Gastrocnemius medialis (tissue), 4 donors: ENCODE measurements around the gene EIF4E2. TPM values are rescaled to one million over a fixed set of nuclear protein-coding genes. Genes with fewer than 3 reads are reported as not detected.
A peak's percentile ranks its signal among the peaks of the same experiment; 100 is the strongest.

ENCODE experiments used
- ATAC-seq, 2 donors: fragments of 150-250 bp; one replicate each; pipeline ENCODE4 v1.9.1; 2016
- DNase-seq, 2 donors: peaks; one replicate each; pipeline ENCODE4 v3.0.0-alpha.2; 2019
- H3K27ac ChIP-seq, 4 donors: fragments of 200-600 bp; sonication (generic); 1 replicate in 1 of 4; 2 replicates in 3 of 4; pipeline ENCODE4 v1.5.1; 2016 to 2018; ENCODE audit warnings: mild to moderate bottlenecking in 2 of 4, moderate library complexity in 1 of 4
- H3K27me3 ChIP-seq, 3 donors: fragments of 200-600 bp; sonication (generic) in 2 of 3; 1 replicate in 1 of 3; 2 replicates in 2 of 3; pipeline versions ENCODE4 v1.5.1 to v1.6.0; 2016 to 2019; ENCODE audit warnings: mild to moderate bottlenecking in 1 of 3, moderate library complexity in 1 of 3
- H3K36me3 ChIP-seq, 2 donors: fragments of 200-600 bp; sonication (generic) in 1 of 2; one replicate each; pipeline ENCODE4 v1.5.1; 2017 to 2018
- H3K4me1 ChIP-seq, 2 donors: fragments of 200-600 bp; sonication (generic) in 1 of 2; one replicate each; pipeline ENCODE4 v1.5.1; 2016 to 2017; ENCODE audit warnings: mild to moderate bottlenecking in 2 of 2
- H3K4me3 ChIP-seq, 4 donors: fragments of 200-600 bp; sonication (generic) in 3 of 4; 1 replicate in 1 of 4; 2 replicates in 3 of 4; pipeline ENCODE4 v1.5.1; 2016 to 2019; ENCODE audit warnings: mild to moderate bottlenecking in 2 of 4
- H3K9me3 ChIP-seq, 3 donors: fragments of 200-600 bp; sonication (generic) in 2 of 3; 1 replicate in 1 of 3; 2 replicates in 2 of 3; pipeline ENCODE4 v1.5.1; 2016 to 2019
- POLR2A ChIP-seq, 2 donors: fragments of 450-650 bp; IDR thresholded peaks; one replicate each; pipeline ENCODE4 v1.6.1; 2017; ENCODE audit warnings: antibody characterized with exemption in 2 of 2, mild to moderate bottlenecking in 2 of 2, moderate library complexity in 2 of 2
- in situ Hi-C, 4 donors: fragments of 200-750 bp; cut with MboI; loops; one replicate each; pipeline versions ENCODE4 v1.15.0 to v1.8.0; 2017; ENCODE audit warnings: low sequenced_read_pairs in 4 of 4
- intact Hi-C: fragments of 100-400 bp; cut with DNase I; formaldehyde crosslinking; loops from one replicate; pipeline ENCODE4 v1.15.1; 2023; ENCODE audit warnings: low total_unique reads
- total RNA-seq, 4 donors: library from RNA; depleted of rRNA; stranded (reverse); fragments of >200 nt; gene quantifications; one replicate each; pipeline versions ENCODE4 v1.1.0 to v1.2.3, GENCODE V29; 2016
- TF ChIP-seq, protein P1 (sequence below), 5 experiments: fragments of 450-650 bp in 3 of 5; fragments of 200-600 bp in 2 of 5; sonication (generic) in 2 of 5; IDR thresholded peaks in 4 of 5; conservative IDR thresholded peaks in 1 of 5; 1 replicate in 4 of 5; 2 replicates in 1 of 5; pipeline ENCODE4 v1.5.1; 2016 to 2019; ENCODE audit warnings: antibody characterized with exemption in 5 of 5, mild to moderate bottlenecking in 3 of 5, moderate library complexity in 3 of 5

The EIF4E2 gene
- total RNA-seq, 4 donors from 2014 or later, result 57.9 to 111 (median 71.2) TPM

DNA sequence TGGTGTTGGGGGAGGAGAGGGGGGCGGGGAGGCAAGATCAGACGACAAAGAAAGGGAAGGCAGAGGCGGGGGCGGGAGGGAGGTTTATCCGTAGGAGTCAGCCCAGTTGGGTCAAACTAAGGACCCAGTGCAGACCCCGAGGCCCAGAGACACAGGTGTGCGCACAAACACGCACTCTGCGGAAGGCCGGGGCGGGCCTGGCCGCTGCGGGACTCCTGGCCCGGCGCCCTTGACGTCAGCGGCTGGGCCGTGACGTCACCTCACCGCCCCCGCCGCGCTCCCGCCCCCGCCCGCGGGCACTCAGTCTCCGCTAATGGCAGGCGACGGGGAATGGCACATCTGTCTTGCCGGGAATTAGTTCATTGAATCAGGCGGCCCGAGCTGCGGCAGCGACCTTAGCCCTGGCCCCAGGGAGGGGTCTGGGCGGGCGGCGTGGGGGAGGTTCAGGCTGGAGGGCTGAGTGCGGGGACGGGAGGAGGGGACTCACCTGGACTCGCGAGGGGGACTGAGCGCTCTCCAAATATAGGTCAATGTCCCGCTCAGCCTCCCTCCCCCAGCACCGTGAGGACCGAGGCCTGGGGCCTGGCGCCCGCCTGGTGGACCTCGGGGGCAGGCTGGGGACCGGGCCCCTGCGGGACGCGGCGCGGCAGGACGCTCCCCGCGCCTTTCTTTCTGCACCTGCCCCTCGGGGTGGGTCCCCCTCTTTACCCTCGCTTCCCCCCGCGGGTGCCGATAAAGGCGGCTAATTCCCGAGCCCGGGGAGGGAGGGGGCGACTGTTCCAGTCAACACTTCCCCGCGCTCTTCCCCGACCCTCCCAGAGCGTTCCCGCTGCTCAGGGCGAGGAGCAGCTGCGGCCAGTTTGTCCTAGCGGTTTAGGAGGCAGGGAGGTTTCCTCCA is 47.3 kb upstream of the EIF4E2 start:
- in situ Hi-C loops (loop anchor here in 1 of 4 donors (25.0 kb wide), 1 partner anchor 591 kb away; no protein-coding TSS in a partner anchor), intact Hi-C loops (no loop called here)
- DNase-seq (no peak), ATAC-seq (peak; percentile 33 to 54)
- TF ChIP-seq, protein P1, sequence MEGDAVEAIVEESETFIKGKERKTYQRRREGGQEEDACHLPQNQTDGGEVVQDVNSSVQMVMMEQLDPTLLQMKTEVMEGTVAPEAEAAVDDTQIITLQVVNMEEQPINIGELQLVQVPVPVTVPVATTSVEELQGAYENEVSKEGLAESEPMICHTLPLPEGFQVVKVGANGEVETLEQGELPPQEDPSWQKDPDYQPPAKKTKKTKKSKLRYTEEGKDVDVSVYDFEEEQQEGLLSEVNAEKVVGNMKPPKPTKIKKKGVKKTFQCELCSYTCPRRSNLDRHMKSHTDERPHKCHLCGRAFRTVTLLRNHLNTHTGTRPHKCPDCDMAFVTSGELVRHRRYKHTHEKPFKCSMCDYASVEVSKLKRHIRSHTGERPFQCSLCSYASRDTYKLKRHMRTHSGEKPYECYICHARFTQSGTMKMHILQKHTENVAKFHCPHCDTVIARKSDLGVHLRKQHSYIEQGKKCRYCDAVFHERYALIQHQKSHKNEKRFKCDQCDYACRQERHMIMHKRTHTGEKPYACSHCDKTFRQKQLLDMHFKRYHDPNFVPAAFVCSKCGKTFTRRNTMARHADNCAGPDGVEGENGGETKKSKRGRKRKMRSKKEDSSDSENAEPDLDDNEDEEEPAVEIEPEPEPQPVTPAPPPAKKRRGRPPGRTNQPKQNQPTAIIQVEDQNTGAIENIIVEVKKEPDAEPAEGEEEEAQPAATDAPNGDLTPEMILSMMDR (IDR thresholded peaks at IDR 0.05 in 4 of 5, conservative IDR thresholded peaks at IDR 0.05 in 1 of 5), result no peak
- no peak for TF ChIP-seq POLR2A (IDR thresholded peaks at IDR 0.05)
- Histone ChIP-seq H3K9me3 (no peaks in the 10 kb centered on the region), H3K4me1 (peaks cover 0 to 10% of the 10 kb centered on the region in 2 donors), H3K36me3 (no peaks in the 10 kb centered on the region), H3K27ac (no peak overlapping the region), H3K27me3 (peaks cover 0 to 9% (median 0%) of the 10 kb centered on the region in 3 donors), H3K4me3 (peak overlapping the region; percentile 48 to 69 (median 52))

DNA sequence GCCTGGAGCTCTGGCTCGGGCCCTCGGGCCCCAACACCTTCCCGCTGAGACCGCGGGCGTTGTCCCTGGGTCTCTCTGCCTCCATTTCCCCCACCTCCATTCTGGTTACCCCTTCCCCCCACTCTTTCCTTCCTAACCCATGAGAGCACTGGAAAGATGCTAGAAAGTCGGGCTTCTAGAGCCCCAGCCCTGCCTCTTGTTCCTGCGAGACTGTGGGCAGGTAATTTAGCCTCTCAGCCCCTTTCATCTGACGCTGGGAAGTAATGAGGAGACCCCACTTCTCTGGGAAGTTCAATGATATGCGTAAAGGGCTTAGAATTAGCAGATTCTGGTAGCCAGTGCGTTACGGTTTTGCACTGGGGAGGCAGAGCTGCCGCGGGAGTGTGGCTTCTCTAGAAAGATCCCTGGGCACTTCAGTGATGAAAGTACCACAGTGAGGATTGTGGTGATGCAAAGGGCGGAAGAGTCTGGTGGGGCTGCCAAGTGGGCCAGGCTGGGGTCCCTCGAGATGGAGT is 46.6 kb upstream of the EIF4E2 start:
- ATAC-seq (no peak), DNase-seq (no peak)
- no peak for TF ChIP-seq POLR2A (IDR thresholded peaks at IDR 0.05)
- TF ChIP-seq, protein P1 (IDR thresholded peaks at IDR 0.05 in 4 of 5, conservative IDR thresholded peaks at IDR 0.05 in 1 of 5), result no peak
- H3K4me1 ChIP-seq, result peaks cover 0 to 10% of the 10 kb centered on the region in 2 donors
- peaks cover 0 to 9% (median 0%) of the 10 kb centered on the region in 3 donors for H3K27me3 ChIP-seq
- H3K36me3 ChIP-seq, result no peaks in the 10 kb centered on the region
- in situ Hi-C loops, result loop anchor here in 1 of 4 donors (25.0 kb wide), 1 partner anchor 592 kb away; no protein-coding TSS in a partner anchor
- intact Hi-C loops, result no loop called here
- H3K27ac ChIP-seq, result no peak overlapping the region
- no peaks in the 10 kb centered on the region for H3K9me3 ChIP-seq
- H3K4me3 ChIP-seq, result peak overlapping the region in 3 of 4 donors; percentile 48 to 69 (median 53)

DNA sequence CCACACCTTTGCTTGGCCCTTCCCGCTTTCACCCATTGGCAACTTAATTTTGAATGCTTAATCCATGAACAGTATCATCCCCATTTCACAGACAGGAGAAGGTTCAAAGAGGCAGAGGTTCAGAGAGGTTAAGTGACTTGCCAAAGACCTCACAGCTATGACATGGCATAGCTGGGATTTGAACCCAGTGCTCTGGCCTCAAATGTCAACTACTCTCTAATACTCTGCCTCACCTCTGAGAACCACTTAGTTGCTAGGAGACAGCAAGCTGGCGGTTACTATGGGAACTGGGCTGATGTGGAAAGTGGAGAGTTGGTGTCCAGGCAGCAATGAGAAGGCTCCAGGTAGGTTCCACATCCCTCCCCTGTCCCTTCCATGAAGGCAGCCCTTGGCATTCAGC is 46.1 kb upstream of the EIF4E2 start:
- intact Hi-C loops (no loop called here), in situ Hi-C loops (loop anchor here in 1 of 4 donors (25.0 kb wide), 1 partner anchor 592 kb away; no protein-coding TSS in a partner anchor)
- Histone ChIP-seq H3K36me3 (no peaks in the 10 kb centered on the region), H3K4me1 (peaks cover 0 to 10% of the 10 kb centered on the region in 2 donors), H3K4me3 (no peak overlapping the region), H3K9me3 (no peaks in the 10 kb centered on the region), H3K27ac (no peak overlapping the region), H3K27me3 (peaks cover 0 to 9% (median 0%) of the 10 kb centered on the region in 3 donors)
- no peak for ATAC-seq
- no peak for TF ChIP-seq POLR2A (IDR thresholded peaks at IDR 0.05)
- TF ChIP-seq, protein P1 (IDR thresholded peaks at IDR 0.05 in 4 of 5, conservative IDR thresholded peaks at IDR 0.05 in 1 of 5), result no peak
- no peak for DNase-seq

DNA sequence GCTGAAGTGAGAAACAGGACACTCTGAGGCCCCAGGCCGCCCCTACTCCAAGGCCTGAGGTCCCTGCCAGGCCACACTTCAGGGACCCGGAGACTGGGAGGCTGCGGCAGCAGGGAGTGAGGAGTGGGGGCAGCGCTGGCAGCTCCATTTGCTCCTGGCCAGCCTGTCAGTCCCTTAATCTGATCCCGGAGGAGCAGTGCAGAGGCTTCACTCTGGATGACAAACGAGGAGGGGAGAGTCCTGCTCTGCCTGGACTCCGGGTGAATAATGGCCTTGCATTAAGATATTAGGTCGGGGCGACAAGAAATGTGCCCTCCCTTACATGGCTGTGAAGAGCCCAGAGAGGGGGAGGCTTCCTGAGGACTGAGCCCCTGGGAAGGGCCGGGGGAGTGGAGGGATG is 44.6 kb upstream of the EIF4E2 start:
- peaks cover 0 to 9% (median 0%) of the 10 kb centered on the region in 3 donors for H3K27me3 ChIP-seq
- H3K4me1 ChIP-seq, result peaks cover 0 to 10% of the 10 kb centered on the region in 2 donors
- H3K4me3 ChIP-seq, result no peak overlapping the region
- in situ Hi-C loops (loop anchor here in 1 of 4 donors (25.0 kb wide), 1 partner anchor 594 kb away; no protein-coding TSS in a partner anchor), intact Hi-C loops (no loop called here)
- H3K9me3 ChIP-seq, result no peaks in the 10 kb centered on the region
- no peak for DNase-seq
- no peak for ATAC-seq
- H3K27ac ChIP-seq, result no peak overlapping the region
- no peaks in the 10 kb centered on the region for H3K36me3 ChIP-seq
- TF ChIP-seq POLR2A (IDR thresholded peaks at IDR 0.05), result no peak
- TF ChIP-seq, protein P1 (IDR thresholded peaks at IDR 0.05 in 4 of 5, conservative IDR thresholded peaks at IDR 0.05 in 1 of 5), result no peak
